Psoas muscle (tissue), 8 donors: ENCODE results near the gene WIPF1. TPM values are rescaled to one million over a fixed set of nuclear protein-coding genes. Genes with fewer than 3 reads are reported as not detected.

Experiments
- ATAC-seq, 4 donors: fragments of 200-7000 bp; cut with Tn5 transposase; one replicate each; pipeline ENCODE4 v1.9.1; 2020; ENCODE audit warnings: moderate library complexity in 3 of 4, mild to moderate bottlenecking in 2 of 4
- DNase-seq, 2 donors: peaks; one replicate each; pipeline ENCODE4 v3.0.0-alpha.2; 2020
- H3K27ac ChIP-seq: fragments of 200-600 bp; one replicate; pipeline ENCODE4 v1.8.0; 2022
- H3K27me3 ChIP-seq, 3 donors: fragments of 200-600 bp in 1 of 3; one replicate each; pipeline versions ENCODE4 v1.6.1 to v1.8.0; 2013 to 2022; ENCODE audit warnings: low read length in 2 of 3, mild to moderate bottlenecking in 2 of 3, moderate library complexity in 1 of 3; ENCODE audit not compliant: insufficient read depth in 3 of 3
- H3K36me3 ChIP-seq, 2 donors: fragments of 200-600 bp in 1 of 2; one replicate each; pipeline versions ENCODE4 v1.6.1 to v1.8.0; 2013 to 2022; ENCODE audit warnings: low read depth in 1 of 2, mild to moderate bottlenecking in 1 of 2, moderate library complexity in 1 of 2; ENCODE audit not compliant: insufficient read depth in 1 of 2
- H3K4me1 ChIP-seq: fragments of 200-600 bp; one replicate; pipeline ENCODE4 v1.8.0; 2022
- H3K4me3 ChIP-seq: fragments of 200-600 bp; one replicate; pipeline ENCODE4 v1.8.0; 2022; ENCODE audit warnings: mild to moderate bottlenecking
- H3K9me3 ChIP-seq: fragments of 200-600 bp; one replicate; pipeline ENCODE4 v1.8.0; 2022
- WGBS, 3 donors: extraction: QIAGEN DNeasy Blood & Tissue Kit; methylation state at CpG; one replicate each; pipeline versions ENCODE4 v1.1.6 to v1.1.7; 2013; 5-methylcytosine and 5-hydroxymethylcytosine counted together
- intact Hi-C, 2 donors: fragments of 100-400 bp; cut with DNase I; formaldehyde crosslinking; loops; one replicate each; pipeline versions ENCODE4 v1.11.0 to v1.14.2; 2022
- polyA plus RNA-seq, 3 donors: library from polyadenylated mRNA; stranded (reverse); fragments of 200-250 nt; gene quantifications; one replicate each; pipeline ENCODE4 v1.2.3, GENCODE V29; 2013
- total RNA-seq, 4 donors: library from RNA; stranded (reverse); fragmentation: NEBNext Ultra II Directional in 2 of 4; extraction: Animal tissue kit (Norgen Biotek cat#: 25700) in 2 of 4; gene quantifications; one replicate each; pipeline versions ENCODE4 v1.2.1 to v1.2.4, GENCODE V29; 2021 to 2023
- TF ChIP-seq, protein P1 (sequence below): fragments of 200-600 bp; IDR thresholded peaks from one replicate; pipeline ENCODE4 v1.8.0; 2022; ENCODE audit warnings: antibody characterized with exemption
- donor health status: healthy with polysubstance abuse.
- donor health status: DM: no; HTN: no; CAD: no; lungs with moderate emphysema.
- donor health status: Bipolar disorder and iron deficiency.
- donor health status: healthy.
- donor health status: DM: yes; HTN: yes; CAD: no.
- donor health status: DM: no; HTN: no; CAD: no.
- donor health status: DM: no; HTN: no; CAD: no.
- donor health status: DM: yes; HTN: yes; CAD: no.

WIPF1 gene
- total and polyA plus RNA-seq, 7 donors: 3.4 to 10.0 (median 6.2) TPM

DNA sequence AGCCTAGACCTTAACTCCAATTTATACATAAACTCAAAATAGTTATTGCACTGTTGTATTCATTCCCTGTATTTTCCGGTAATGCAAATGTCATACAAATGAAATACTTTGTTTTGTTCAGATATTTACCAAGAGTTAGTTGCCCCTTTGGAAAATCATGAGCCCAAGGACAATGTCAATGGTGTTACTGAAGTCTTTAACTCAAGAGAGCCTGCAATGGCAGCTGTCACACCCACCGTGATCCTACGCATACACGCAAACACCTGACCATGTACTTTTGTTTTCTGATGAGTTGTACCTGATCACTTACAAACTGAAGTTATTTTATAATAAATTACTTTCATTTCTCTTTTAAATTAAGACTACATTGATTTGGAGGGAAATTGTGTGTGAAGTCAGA lies 11.7 kb upstream of the WIPF1 start:
- TF ChIP-seq, protein P1, sequence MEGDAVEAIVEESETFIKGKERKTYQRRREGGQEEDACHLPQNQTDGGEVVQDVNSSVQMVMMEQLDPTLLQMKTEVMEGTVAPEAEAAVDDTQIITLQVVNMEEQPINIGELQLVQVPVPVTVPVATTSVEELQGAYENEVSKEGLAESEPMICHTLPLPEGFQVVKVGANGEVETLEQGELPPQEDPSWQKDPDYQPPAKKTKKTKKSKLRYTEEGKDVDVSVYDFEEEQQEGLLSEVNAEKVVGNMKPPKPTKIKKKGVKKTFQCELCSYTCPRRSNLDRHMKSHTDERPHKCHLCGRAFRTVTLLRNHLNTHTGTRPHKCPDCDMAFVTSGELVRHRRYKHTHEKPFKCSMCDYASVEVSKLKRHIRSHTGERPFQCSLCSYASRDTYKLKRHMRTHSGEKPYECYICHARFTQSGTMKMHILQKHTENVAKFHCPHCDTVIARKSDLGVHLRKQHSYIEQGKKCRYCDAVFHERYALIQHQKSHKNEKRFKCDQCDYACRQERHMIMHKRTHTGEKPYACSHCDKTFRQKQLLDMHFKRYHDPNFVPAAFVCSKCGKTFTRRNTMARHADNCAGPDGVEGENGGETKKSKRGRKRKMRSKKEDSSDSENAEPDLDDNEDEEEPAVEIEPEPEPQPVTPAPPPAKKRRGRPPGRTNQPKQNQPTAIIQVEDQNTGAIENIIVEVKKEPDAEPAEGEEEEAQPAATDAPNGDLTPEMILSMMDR: no peak
- ATAC-seq (no peak), DNase-seq (no peak)
- no peaks in the 10 kb centered on the region for H3K36me3 ChIP-seq
- no peaks in the 10 kb centered on the region for H3K9me3 ChIP-seq
- no peaks in the 10 kb centered on the region for H3K27me3 ChIP-seq
- intact Hi-C loops: no loop called here
- WGBS, 3 donors: 96 to 98% (median 98%) methylated on average over 4 of the region's 4 CpGs
- no peak overlapping the region for H3K27ac ChIP-seq
- H3K4me1 ChIP-seq: no peaks in the 10 kb centered on the region
- no peak overlapping the region for H3K4me3 ChIP-seq

DNA sequence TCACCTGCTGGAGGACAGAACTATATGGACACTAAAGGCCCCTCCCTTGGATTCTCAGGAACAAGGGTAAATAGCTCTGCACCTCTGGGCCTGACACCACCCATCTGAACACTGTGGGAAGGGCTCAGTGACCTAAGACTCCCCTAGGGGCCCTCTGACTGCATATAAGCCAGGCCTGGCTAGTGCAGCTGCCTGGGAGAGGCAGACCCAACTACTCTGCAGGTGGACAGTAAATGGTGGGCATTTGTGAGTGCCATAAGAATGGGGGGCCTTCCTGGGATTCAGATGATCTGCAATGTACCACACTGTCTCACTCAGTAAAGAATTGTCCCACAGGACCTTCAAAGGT lies 11.2 kb upstream of the WIPF1 start:
- H3K27ac ChIP-seq: no peak overlapping the region
- no peak for ATAC-seq

DNA sequence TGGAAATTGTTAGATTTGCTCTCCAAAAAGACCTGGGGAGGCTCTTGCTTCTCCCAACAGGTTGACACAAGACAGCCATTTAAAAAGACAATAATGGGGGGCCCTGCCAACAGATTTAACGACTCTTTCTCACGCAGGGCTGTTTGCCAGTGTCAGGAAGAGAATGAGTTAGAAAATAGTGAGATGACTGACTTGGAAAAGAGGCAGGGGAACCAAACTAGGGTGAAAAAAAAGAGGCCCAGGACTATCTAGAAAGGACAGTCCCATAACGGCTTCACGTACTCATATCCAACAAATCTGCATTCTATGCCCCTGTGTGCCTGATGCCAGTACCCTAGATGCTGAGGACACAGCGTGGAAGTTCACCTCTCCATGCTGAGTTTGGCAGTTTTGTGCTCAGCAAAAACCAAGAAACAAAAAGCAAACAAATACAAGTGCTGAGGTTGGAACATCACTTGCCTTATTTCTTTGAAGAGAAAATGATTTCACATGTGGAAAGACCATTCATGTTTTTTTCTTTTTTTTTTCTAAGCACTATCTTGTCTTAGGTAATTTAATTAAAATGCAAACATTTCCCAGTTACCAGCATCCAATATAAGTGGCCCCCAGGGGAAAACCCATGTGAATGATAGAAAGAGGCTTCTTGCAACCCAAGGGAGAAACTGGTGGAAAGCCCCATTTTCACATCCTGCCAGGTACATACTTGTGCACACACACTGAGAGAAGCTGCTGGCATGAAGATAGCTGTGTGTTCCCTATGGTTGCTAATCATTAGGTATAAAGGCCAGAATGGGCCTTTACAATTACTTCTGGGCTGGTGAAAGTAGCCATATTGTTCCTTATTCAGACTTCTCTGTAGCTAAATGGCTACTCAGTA lies 10.6 kb upstream of the WIPF1 start:
- intact Hi-C loops: loop anchor here in 1 of 2 donors (2.0 kb wide), 1 partner anchor 145 kb away; no protein-coding TSS in a partner anchor
- TF ChIP-seq, protein P1: no peak
- no peaks in the 10 kb centered on the region for H3K36me3 ChIP-seq
- H3K9me3 ChIP-seq: no peaks in the 10 kb centered on the region
- no peaks in the 10 kb centered on the region for H3K4me1 ChIP-seq
- H3K4me3 ChIP-seq: no peak overlapping the region
- no peak overlapping the region for H3K27ac ChIP-seq
- DNase-seq: no peak
- ATAC-seq: no peak
- WGBS, 3 donors: 50 to 57% (median 53%) methylated on average over 5 of the region's 5 CpGs
- H3K27me3 ChIP-seq: no peaks in the 10 kb centered on the region

More for the DNA sequence above, 11.2 kb upstream of the WIPF1 start:
- H3K4me1 ChIP-seq: no peaks in the 10 kb centered on the region
- H3K9me3 ChIP-seq: no peaks in the 10 kb centered on the region
- H3K27me3 ChIP-seq: no peaks in the 10 kb centered on the region
- no peaks in the 10 kb centered on the region for H3K36me3 ChIP-seq
- H3K4me3 ChIP-seq: no peak overlapping the region
- TF ChIP-seq, protein P1: no peak
- intact Hi-C loops: no loop called here
- no peak for DNase-seq

DNA sequence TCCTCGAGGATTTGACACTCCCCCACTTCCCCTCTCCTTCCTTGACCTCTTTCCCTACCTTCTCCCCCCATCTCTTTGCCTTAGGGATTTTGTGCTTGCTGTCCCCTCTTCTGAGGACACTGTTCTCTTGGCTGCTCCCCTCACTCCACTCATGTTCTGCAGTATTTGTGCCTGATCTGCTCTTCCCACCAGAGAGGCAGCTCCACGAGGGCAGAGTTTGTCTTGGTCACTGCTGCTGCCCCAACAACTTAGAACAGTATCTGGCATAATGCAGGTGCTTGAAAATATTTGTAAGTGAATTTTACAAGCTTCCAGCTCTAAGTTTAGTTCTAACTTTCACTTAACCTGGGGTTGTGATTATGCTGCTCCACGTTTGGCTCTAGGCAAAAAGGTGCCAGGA lies 10.0 kb upstream of the WIPF1 start:
- H3K36me3 ChIP-seq: no peaks in the 10 kb centered on the region
- H3K9me3 ChIP-seq: no peaks in the 10 kb centered on the region
- H3K27ac ChIP-seq: no peak overlapping the region
- no peaks in the 10 kb centered on the region for H3K4me1 ChIP-seq
- TF ChIP-seq, protein P1: no peak
- intact Hi-C loops: loop anchor here in 1 of 2 donors (2.0 kb wide), 1 partner anchor 145 kb away; no protein-coding TSS in a partner anchor
- H3K4me3 ChIP-seq: no peak overlapping the region
- DNase-seq (no peak), ATAC-seq (no peak)
- no peaks in the 10 kb centered on the region for H3K27me3 ChIP-seq
- 56 to 68% (median 64%) methylated on average over 3 of the region's 3 CpGs for WGBS, 3 donors
